NOMO-1 treated with DMSO at 0.1 percent for 48 hours (cell line): ENCODE measurements around the gene OR5M11.
"Not testable (repeated sequence)": the region's sequence is repeated elsewhere in the genome, so short reads cannot be mapped to it uniquely, and the experiment has no call there.

Experiments
- DNase-seq: peaks from one replicate; lab custom pipeline; 2025; ENCODE audit not compliant: unreplicated experiment; lab: John Stamatoyannopoulos, UW

Gene OR5M11

DNA sequence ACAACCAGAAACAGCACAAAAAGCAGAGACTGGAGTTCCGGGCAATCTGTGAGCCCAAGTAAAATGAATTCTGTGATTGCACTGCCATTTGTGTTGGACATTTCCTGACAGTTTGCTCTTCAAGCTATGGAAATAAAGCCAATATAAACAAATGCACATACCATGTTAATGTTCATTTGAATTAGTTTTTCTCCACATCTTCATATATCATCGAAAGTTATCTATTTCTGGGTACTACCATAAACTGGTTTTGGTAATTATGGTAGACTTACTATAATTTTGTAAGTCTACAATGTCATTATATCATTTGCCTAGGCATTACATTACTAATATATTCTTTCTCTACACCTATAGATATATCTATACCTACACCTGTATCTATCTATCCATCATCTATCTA, at the start of gene OR5M11:
Gene OR5M11 (minus strand): TSS at position 101 of the 400 bp plus-strand sequence. CDS start 0 bp downstream, at position 101.
- DNase-seq, result no peak

DNA sequence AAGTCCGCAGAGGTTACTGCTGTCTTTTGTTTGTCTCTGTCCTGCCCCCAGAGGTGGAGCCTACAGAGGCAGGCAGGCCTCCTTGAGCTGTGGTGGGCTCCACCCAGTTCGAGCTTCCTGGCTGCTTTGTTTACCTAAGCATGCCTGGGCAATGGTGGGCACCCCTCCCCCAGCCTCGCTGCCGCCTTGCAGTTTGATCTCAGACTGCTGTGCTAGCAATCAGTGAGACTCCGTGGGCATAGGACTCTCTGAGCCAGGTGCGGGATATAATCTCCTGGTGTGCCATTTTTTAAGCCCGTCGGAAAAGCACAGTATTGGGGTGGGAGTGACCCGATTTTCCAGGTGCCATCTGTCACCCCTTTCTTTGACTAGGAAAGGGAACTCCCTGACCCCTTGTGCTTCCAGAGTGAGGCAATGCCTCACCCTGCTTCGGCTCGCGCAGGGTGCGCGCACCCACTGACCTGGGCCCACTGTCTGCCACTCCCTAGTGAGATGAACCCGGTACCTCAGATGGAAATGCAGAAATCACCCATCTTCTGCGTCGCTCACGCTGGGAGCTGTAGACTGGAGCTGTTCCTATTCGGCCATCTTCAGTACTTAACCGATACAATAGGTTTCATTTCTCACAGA, 49.1 kb upstream of the OR5M11 start:
- DNase-seq, result not testable (repeated sequence)

DNA sequence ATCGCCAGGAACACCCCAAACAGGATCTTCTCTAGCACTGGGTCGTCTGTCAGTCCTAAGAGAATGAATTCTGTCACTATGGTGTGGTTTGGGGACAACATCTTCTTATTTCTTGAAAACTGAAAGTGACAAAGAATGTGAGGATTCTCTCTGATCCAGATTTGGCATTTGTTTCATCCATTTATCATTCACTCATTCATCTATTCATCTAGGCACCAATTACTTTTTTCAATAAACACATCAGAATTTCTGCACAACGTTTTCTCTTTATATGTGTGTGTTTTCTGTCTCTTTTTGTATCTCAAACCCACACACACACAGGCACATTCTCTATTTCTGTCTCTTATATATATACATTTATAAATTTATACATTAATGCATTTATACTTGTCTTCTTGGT, 34.6 kb upstream of the OR5M11 start, which contains the start of gene OR5M10:
Gene OR5M10 (minus strand): TSS at position 101 of the 400 bp plus-strand sequence. CDS start 0 bp downstream, at position 101.
- DNase-seq, result no peak

DNA sequence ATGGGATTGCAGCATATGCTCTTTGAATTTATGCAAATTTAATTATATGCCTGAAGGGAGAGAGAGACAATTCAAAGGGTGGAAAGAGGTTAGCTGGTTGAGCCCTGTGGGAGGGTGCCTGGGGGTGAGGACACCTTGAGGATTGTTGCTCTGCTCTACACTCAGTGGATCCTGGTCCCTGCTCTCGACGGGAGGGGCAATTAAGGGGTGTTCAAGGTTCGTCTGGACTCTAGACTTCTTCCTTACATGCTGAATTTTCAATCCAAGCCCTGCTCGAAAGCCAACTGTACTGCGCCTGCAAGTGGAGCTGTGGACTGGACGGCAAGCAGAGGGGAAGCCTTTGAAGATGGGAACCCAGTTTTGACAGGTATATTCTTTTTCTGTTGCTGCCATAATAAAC, 15.5 kb upstream of the OR5M11 start:
- DNase-seq, result no peak

GRCh38 chr11:56554691-56555090, 11.6 kb upstream of the OR5M11 start:
- DNase-seq, result not testable (repeated sequence)

DNA sequence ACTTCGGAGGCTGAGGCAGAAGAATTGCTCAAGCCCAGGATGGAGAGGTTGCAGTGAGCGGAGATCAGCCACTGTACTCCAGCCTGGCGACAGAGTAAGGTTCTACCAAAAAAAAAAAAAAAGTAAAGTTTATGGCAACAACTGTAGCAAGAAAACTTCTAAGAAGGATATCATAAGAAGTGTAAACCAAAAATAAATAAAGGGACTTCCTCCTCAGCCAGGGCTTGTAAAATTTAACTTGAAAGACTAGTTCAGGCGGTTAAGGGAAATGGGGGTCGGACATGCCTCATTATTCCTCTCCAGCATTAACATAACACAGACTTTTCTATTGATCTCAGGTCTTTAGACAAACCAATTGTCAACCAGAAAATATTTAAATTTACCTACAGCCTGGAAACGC, 2.5 kb upstream of the OR5M11 start:
- DNase-seq, result no peak

DNA sequence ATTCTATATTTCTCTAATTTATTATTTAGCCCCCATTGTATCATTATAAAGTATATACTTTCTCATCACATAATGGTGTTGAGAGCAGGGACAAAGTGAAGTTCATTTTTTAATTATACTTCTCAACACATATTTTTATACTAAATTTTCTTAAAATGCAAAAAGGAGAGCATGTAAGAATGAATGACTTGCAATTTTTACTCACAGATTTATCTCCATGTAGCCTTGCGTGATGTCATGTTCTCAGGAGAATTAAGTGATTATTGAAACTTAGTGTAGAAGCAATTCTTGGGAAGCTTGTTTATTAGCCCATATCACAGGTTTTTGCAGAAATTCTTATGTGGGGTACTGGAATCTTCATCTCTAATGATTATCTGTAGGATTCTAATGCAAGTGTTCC, 682 bp upstream of the OR5M11 start:
- DNase-seq, result no peak

- DNase-seq, result no peak
These were observed 9.9 kb downstream of the OR5M11 start for GRCh38 chr11:56533054-56533740.

DNA sequence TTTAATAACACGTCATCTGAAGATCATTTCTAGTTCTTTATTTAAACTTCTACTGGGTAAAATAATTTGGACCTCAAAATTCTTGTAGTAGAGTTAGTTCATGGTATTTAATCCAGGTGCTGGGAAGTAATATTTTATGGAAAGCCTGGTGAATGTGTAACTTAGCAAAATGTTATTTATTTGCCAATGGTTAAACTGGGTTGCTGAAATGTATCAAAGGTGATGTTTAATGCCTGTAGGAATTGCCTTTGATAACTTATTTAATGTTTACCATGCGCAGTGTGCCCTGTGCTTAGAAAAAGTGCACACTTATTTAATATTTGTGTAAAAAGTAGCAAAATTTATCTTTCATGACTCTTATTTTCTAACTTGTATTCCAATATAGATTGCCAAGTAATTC, 11.2 kb downstream of the OR5M11 start:
- no peak for DNase-seq

DNA sequence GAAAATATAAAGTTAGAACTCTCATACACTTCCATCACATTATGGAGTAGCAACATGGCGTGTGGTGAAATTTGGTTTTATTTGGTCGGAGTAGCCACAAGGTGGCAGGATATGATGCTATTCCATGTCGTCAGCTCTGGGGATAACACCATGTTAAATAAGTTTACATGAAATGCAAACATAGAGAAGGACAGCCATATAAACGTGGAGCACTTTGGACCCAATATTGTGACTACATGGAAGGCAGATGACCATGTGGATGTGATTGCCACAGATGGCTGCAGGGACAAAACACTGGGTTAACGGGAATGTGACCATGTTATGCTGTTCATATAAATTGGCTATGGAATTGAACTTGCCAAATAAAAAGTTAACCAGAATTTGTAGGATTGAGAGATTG, 21.0 kb downstream of the OR5M11 start:
- no peak for DNase-seq

GRCh38 chr11:56513280-56513679, 29.8 kb downstream of the OR5M11 start:
- DNase-seq, result no peak

GRCh38 chr11:56509439-56509838, 33.6 kb downstream of the OR5M11 start:
- DNase-seq, result no peak

- DNase-seq, result no peak
These were observed 46.0 kb downstream of the OR5M11 start for GRCh38 chr11:56497010-56497409.

DNA sequence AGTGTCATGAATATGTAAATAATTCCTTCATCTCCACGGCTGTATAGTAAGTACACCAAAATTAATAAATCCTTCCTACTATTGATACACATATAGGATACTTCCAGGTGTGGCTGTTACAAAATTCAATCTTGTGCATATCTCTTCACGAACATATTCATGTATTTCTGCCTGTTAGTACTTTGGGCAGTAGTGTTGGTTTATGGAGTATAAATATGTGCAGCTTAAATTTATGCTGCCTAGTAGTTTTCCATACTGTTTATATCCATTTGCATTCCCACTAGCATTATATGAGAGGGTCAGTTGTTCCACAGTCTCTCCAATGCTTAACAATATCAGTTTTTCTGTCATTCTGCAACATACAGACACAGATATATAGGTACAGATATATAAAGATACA, 47.9 kb downstream of the OR5M11 start:
- DNase-seq, result no peak
